HEK293 (cell line): ENCODE data around the gene LIN7C.

Experiments
- CTCF ChIA-PET: fragments of 350-600 bp; formaldehyde crosslinking; extraction: SDS; loops from one replicate; lab custom pipeline; 2021; ENCODE audit warnings: antibody characterized with exemption; lab: Yijun Ruan, JAX
- POLR2A ChIA-PET: fragments of 300-600 bp; formaldehyde crosslinking; extraction: SDS; loops from one replicate; lab custom pipeline; 2020; ENCODE audit warnings: antibody characterized with exemption, inconsistent platforms; lab: Yijun Ruan, JAX
- H3K27ac ChIP-seq: fragments of 200-500 bp; sonication (Bioruptor generic); 2 replicates; pipeline ENCODE4 v1.5.1; 2014; ENCODE audit warnings: low read depth, low read length, control low read depth, inconsistent platforms; ENCODE audit errors: extremely low read depth
- H3K36me3 ChIP-seq, 2 experiments: fragments of 200-500 bp in 1 of 2; sonication (Bioruptor generic) in 1 of 2; 1 replicate in 1 of 2; 2 replicates in 1 of 2; pipeline ENCODE4 v1.5.1; 2014 to 2017; ENCODE audit warnings: inconsistent platforms in 2 of 2, low read length in 2 of 2; ENCODE audit not compliant: control insufficient read depth in 2 of 2, insufficient read depth in 1 of 2
- H3K4me1 ChIP-seq: fragments of 200-500 bp; sonication (Bioruptor generic); 2 replicates; pipeline ENCODE4 v1.5.1; 2014; ENCODE audit warnings: mild to moderate bottlenecking, low read length, inconsistent platforms; ENCODE audit not compliant: control insufficient read depth, insufficient read depth
- H3K4me3 ChIP-seq: 2 replicates; pipeline ENCODE4 v1.5.1; 2011; ENCODE audit warnings: low read depth, mild to moderate bottlenecking, control low read depth, low read length, moderate library complexity
- H3K9me3 ChIP-seq: fragments of 200-500 bp; sonication (Bioruptor generic); 2 replicates; pipeline ENCODE4 v1.5.1; 2014; ENCODE audit warnings: low read depth, low read length, inconsistent platforms; ENCODE audit not compliant: control insufficient read depth, insufficient read depth
- EGR2 ChIP-seq: fragments of 450-650 bp; formaldehyde crosslinking; IDR thresholded peaks from 2 replicates; pipeline ENCODE4 v1.5.1; 2016; ENCODE audit warnings: low read depth, missing biosample characterization, missing genetic modification characterization
- FEZF1 ChIP-seq: fragments of 450-650 bp; formaldehyde crosslinking; IDR thresholded peaks from 2 replicates; pipeline ENCODE4 v1.5.1; 2016; ENCODE audit warnings: missing biosample characterization, missing genetic modification characterization
- KLF7 ChIP-seq: fragments of 450-650 bp; formaldehyde crosslinking; IDR thresholded peaks from 2 replicates; pipeline ENCODE4 v1.5.1; 2016; ENCODE audit warnings: missing biosample characterization, missing genetic modification characterization, borderline replicate concordance
- MEIS1 ChIP-seq: sonication (generic); formaldehyde crosslinking; IDR thresholded peaks from 2 replicates; pipeline ENCODE4 v1.8.1; 2022; ENCODE audit warnings: missing genetic modification reagents, mild to moderate bottlenecking, borderline replicate concordance
- PRDM1 ChIP-seq: fragments of 450-650 bp; formaldehyde crosslinking; IDR thresholded peaks from 2 replicates; pipeline ENCODE4; 2016; ENCODE audit warnings: missing biosample characterization, missing genetic modification characterization
- SALL2 ChIP-seq: fragments of 450-650 bp; formaldehyde crosslinking; IDR thresholded peaks from 2 replicates; pipeline ENCODE4 v1.5.0; 2017; ENCODE audit warnings: missing biosample characterization, mild to moderate bottlenecking, missing genetic modification characterization, borderline replicate concordance
- SCRT2 ChIP-seq: fragments of 450-650 bp; formaldehyde crosslinking; IDR thresholded peaks from 2 replicates; pipeline ENCODE4 v1.5.1; 2016; ENCODE audit warnings: missing biosample characterization, missing genetic modification characterization
- SP7 ChIP-seq: fragments of 450-650 bp; formaldehyde crosslinking; IDR thresholded peaks from 2 replicates; pipeline ENCODE4 v1.5.1; 2016; ENCODE audit warnings: missing biosample characterization, missing genetic modification characterization
- YY2 ChIP-seq: fragments of 450-650 bp; formaldehyde crosslinking; IDR thresholded peaks from 2 replicates; pipeline ENCODE4 v1.5.1; 2016; ENCODE audit warnings: missing biosample characterization, missing genetic modification characterization
- ZBTB20 ChIP-seq: fragments of 450-650 bp; formaldehyde crosslinking; IDR thresholded peaks from 2 replicates; pipeline ENCODE4 v1.5.1; 2016; ENCODE audit warnings: missing biosample characterization, missing genetic modification characterization
- ZBTB21 ChIP-seq: fragments of 450-650 bp; formaldehyde crosslinking; IDR thresholded peaks from 2 replicates; pipeline ENCODE4 v1.5.1; 2017; ENCODE audit warnings: missing biosample characterization, missing genetic modification characterization
- ZIC2 ChIP-seq: fragments of 450-650 bp; formaldehyde crosslinking; IDR thresholded peaks from 2 replicates; pipeline ENCODE4 v1.5.1; 2016; ENCODE audit warnings: missing biosample characterization, missing genetic modification characterization
- ZNF157 ChIP-seq: fragments of 450-650 bp; formaldehyde crosslinking; IDR thresholded peaks from 2 replicates; pipeline ENCODE4 v1.5.1; 2016; ENCODE audit warnings: missing biosample characterization, missing genetic modification characterization
- ZNF2 ChIP-seq: fragments of 450-650 bp; formaldehyde crosslinking; IDR thresholded peaks from 2 replicates; pipeline ENCODE4 v1.5.1; 2016; ENCODE audit warnings: missing biosample characterization, missing genetic modification characterization
- ZNF223 ChIP-seq: fragments of 450-650 bp; formaldehyde crosslinking; IDR thresholded peaks from 2 replicates; pipeline ENCODE4 v1.5.1; 2016; ENCODE audit warnings: missing biosample characterization, missing genetic modification characterization
- ZNF239 ChIP-seq: fragments of 450-650 bp; formaldehyde crosslinking; IDR thresholded peaks from 2 replicates; pipeline ENCODE4 v1.5.1; 2016; ENCODE audit warnings: missing biosample characterization, missing genetic modification characterization
- ZNF302 ChIP-seq: fragments of 450-650 bp; formaldehyde crosslinking; IDR thresholded peaks from 2 replicates; pipeline ENCODE4 v1.5.1; 2016; ENCODE audit warnings: missing biosample characterization, missing genetic modification characterization, low read depth
- ZNF335 ChIP-seq: fragments of 450-650 bp; formaldehyde crosslinking; conservative IDR thresholded peaks from 2 replicates; pipeline ENCODE4 v1.5.1; 2016; ENCODE audit warnings: missing biosample characterization, missing genetic modification characterization
- ZNF354C ChIP-seq: fragments of 450-650 bp; formaldehyde crosslinking; IDR thresholded peaks from 2 replicates; pipeline ENCODE4 v1.5.1; 2016; ENCODE audit warnings: missing biosample characterization, missing genetic modification characterization, low read depth, borderline replicate concordance
- ZNF529 ChIP-seq: fragments of 450-650 bp; formaldehyde crosslinking; IDR thresholded peaks from 2 replicates; pipeline ENCODE4 v1.5.1; 2017; ENCODE audit warnings: missing genetic modification characterization, missing biosample characterization; ENCODE audit not compliant: insufficient replicate concordance
- ZNF571 ChIP-seq: fragments of 450-650 bp; formaldehyde crosslinking; IDR thresholded peaks from 2 replicates; pipeline ENCODE4 v1.5.0; 2017; ENCODE audit warnings: missing biosample characterization, missing genetic modification characterization
- ZNF664 ChIP-seq: fragments of 450-650 bp; formaldehyde crosslinking; IDR thresholded peaks from 2 replicates; pipeline ENCODE4 v1.5.1; 2016; ENCODE audit warnings: missing biosample characterization, missing genetic modification characterization
- ZNF837 ChIP-seq: fragments of 450-650 bp; formaldehyde crosslinking; IDR thresholded peaks from 2 replicates; pipeline ENCODE4 v1.5.1; 2016; ENCODE audit warnings: missing biosample characterization, missing genetic modification characterization
- TF ChIP-seq, protein P1 (sequence below): fragments of 450-650 bp; formaldehyde crosslinking; IDR thresholded peaks from 2 replicates; pipeline ENCODE4 v1.5.1; 2016; ENCODE audit warnings: missing biosample characterization, missing genetic modification characterization
- TF ChIP-seq, protein P2 (sequence below): fragments of 450-650 bp; formaldehyde crosslinking; IDR thresholded peaks from 2 replicates; pipeline ENCODE4 v1.5.0; 2017; ENCODE audit warnings: missing biosample characterization, missing genetic modification characterization, borderline replicate concordance

The LIN7C gene

DNA sequence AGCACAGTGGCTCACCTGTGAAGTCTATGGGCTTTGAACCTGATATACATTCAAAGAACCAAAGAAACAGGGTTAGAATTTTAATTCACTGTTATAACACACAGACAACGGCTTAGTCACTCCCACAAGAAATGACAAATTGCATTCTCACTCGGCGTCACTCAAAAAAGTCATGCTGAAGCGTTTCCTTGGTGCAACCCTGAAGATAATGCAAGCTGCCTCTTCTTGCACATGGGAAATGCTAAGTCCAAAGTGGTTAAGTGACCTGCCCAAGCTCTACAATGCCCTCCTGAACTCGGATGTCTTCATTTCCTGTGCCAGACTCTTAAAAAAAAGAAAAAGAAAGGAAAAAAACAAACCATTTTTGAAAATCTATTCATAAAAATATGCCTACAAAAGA is 44.0 kb downstream of the LIN7C start:
- no peak for TF ChIP-seq SALL2 (tag by site-specific recombination)
- no peak for TF ChIP-seq ZNF837 (tag by site-specific recombination)
- TF ChIP-seq ZIC2 (tag by site-specific recombination): no peak
- no peak for TF ChIP-seq SP7 (tag by site-specific recombination)
- no peak for TF ChIP-seq ZNF571 (tag by site-specific recombination)
- TF ChIP-seq, all 188 proteins: peak for 0
- ChIA-PET POLR2A (no interaction called here), CTCF (no interaction called here)
- Histone ChIP-seq H3K9me3 (no peaks in the 10 kb centered on the region), H3K36me3 (no peaks in the 10 kb centered on the region), H3K4me3 (no peak overlapping the region), H3K4me1 (peaks cover 7% of the 10 kb centered on the region; the same call in 1 of the 2 replicates), H3K27ac (no peak overlapping the region)

DNA sequence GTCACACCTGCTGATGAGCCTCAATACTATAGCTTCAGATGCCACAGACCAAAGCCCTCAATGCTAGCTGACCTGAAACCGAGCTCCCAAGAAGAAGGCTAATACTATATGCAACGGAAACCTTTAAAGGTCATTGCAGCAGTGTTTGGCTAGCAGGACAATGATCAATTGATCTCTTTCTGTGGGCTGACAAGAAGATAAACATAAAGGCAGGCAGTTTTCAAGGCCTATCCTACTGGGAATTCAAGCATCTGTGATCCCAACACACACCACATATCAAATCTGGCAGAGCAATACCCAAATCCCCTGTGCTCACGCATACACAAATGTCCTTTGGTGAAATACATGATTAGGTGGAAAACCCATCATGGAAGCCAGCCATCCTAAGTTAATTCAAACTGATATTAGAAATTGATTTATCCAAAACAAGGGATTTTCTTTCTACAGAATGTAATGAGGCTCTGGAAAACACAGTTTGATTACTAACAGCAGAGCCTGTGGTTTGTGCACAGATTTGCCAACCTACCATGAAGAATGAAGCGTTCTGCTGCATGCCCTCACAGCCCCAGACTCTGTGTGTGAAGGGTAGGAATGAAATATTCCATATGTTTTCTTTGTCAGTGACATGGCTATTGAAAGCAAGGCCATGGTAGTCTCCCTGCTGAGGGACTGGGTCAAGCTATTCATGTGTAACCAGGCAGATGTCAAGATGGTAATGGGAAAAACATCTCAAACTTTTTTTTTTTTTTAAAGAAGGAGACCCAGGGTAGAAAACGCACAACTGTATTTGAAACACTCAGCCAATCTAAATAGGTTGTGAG is 46.2 kb downstream of the LIN7C start:
- Histone ChIP-seq H3K4me1 (peaks cover 12% of the 10 kb centered on the region), H3K4me3 (no peak overlapping the region), H3K9me3 (no peaks in the 10 kb centered on the region), H3K27ac (no peak overlapping the region), H3K36me3 (no peaks in the 10 kb centered on the region)
- TF ChIP-seq ZNF302 (no peak), ZNF2 (no peak), ZNF354C (no peak), ZNF157 (no peak), FEZF1 (tag by site-specific recombination) (no peak), KLF7 (tag by site-specific recombination) (no peak), ZBTB20 (tag by site-specific recombination) (peak; percentile 28; the same call in 1 of the 2 replicates), ZNF664 (tag by site-specific recombination) (no peak), ZNF837 (tag by site-specific recombination) (no peak)
- ChIA-PET CTCF (no interaction called here), POLR2A (interaction anchor here (0.7 kb wide), 3 partner anchors 12 to 247 kb away, joined by 3 to 4 read pairs (median 3); partner anchors contain the start of gene LGR4)

DNA sequence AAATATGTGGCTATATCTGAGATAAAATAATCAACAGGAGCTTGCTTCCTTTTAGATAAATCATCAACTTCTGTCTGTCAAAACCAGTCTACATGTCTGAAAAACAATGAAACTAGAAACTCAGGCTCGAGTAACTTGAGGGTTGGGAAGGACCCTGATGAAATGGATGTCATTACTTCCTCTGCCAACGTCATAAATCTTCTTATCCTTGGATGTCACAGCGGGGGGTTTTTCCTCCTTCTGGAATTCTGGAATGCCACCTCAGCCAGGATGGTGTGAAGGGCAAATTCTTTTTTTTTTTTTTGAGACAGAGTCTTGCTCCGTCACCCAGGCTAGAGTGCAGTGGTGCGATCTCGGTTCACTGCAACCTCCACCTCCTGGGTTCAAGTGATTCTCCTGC is 47.4 kb downstream of the LIN7C start:
- TF ChIP-seq ZNF335 (tag by site-specific recombination) (no peak), MEIS1 (CRISPR knock-in tag) (peak; percentile 62; the same call in 1 of the 2 replicates), EGR2 (tag by site-specific recombination) (no peak), SP7 (tag by site-specific recombination) (0 out of 2 replicates have a peak, but pooled peaks have one; percentile 34)
- POLR2A ChIA-PET: interaction anchor here (0.7 kb wide), 1 partner anchor 14 kb away, joined by 3 read pairs; no protein-coding TSS in a partner anchor
- H3K27ac ChIP-seq: no peak overlapping the region
- H3K36me3 ChIP-seq: no peaks in the 10 kb centered on the region
- H3K9me3 ChIP-seq: no peaks in the 10 kb centered on the region
- peaks cover 5% of the 10 kb centered on the region for H3K4me1 ChIP-seq
- no peak overlapping the region for H3K4me3 ChIP-seq
- CTCF ChIA-PET: interaction anchor here (0.9 kb wide), 1 partner anchor 19 kb away, joined by 3 read pairs; no protein-coding TSS in a partner anchor

DNA sequence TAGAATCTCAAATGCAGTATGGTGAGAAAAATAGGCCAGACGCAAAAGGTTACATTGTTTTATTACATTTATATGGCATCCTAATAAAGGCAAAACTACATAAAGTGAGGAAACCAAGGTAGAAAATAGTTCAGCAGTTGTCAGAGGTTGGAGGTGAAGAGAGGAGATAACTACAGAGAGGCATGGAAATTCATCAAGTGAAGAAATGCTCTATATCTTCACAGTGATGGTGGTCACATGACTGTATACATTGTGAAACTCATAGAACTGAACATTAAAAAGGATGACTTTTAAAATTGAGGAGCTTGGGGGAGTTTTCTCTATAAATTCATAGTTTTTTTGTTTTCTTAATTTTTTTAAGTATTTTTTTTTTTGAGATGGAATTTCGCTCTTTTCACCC is 48.4 kb downstream of the LIN7C start:
- no peaks in the 10 kb centered on the region for H3K36me3 ChIP-seq
- TF ChIP-seq PRDM1 (tag by site-specific recombination) (no peak), SCRT2 (tag by site-specific recombination) (no peak), EGR2 (tag by site-specific recombination) (no peak), ZNF223 (tag by site-specific recombination) (no peak), ZBTB21 (tag by site-specific recombination) (no peak), ZNF529 (tag by site-specific recombination) (no peak), ZNF239 (tag by site-specific recombination) (no peak), YY2 (no peak)
- TF ChIP-seq, protein P1, sequence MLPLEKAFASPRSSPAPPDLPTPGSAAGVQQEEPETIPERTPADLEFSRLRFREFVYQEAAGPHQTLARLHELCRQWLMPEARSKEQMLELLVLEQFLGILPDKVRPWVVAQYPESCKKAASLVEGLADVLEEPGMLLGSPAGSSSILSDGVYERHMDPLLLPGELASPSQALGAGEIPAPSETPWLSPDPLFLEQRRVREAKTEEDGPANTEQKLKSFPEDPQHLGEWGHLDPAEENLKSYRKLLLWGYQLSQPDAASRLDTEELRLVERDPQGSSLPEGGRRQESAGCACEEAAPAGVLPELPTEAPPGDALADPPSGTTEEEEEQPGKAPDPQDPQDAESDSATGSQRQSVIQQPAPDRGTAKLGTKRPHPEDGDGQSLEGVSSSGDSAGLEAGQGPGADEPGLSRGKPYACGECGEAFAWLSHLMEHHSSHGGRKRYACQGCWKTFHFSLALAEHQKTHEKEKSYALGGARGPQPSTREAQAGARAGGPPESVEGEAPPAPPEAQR: no peak
- TF ChIP-seq, protein P2, sequence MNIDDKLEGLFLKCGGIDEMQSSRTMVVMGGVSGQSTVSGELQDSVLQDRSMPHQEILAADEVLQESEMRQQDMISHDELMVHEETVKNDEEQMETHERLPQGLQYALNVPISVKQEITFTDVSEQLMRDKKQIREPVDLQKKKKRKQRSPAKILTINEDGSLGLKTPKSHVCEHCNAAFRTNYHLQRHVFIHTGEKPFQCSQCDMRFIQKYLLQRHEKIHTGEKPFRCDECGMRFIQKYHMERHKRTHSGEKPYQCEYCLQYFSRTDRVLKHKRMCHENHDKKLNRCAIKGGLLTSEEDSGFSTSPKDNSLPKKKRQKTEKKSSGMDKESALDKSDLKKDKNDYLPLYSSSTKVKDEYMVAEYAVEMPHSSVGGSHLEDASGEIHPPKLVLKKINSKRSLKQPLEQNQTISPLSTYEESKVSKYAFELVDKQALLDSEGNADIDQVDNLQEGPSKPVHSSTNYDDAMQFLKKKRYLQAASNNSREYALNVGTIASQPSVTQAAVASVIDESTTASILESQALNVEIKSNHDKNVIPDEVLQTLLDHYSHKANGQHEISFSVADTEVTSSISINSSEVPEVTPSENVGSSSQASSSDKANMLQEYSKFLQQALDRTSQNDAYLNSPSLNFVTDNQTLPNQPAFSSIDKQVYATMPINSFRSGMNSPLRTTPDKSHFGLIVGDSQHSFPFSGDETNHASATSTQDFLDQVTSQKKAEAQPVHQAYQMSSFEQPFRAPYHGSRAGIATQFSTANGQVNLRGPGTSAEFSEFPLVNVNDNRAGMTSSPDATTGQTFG (tag by site-specific recombination): no peak
- H3K9me3 ChIP-seq: no peaks in the 10 kb centered on the region
- ChIA-PET POLR2A (no interaction called here), CTCF (no interaction called here)
- no peak overlapping the region for H3K4me3 ChIP-seq
- H3K4me1 ChIP-seq: peaks cover 5% of the 10 kb centered on the region
- H3K27ac ChIP-seq: no peak overlapping the region
